GM21526 (cell line): ENCODE results near the gene CYP1B1.
A peak's percentile ranks its signal among the peaks of the same experiment; 100 is the strongest.
"Not testable (repeated sequence)": the region's sequence is repeated elsewhere in the genome, so short reads cannot be mapped to it uniquely, and the experiment has no call there.

Experiments used
- ATAC-seq: cut with Tn5 transposase; IDR thresholded peaks from one replicate; pipeline ENCODE4 v1.9.1; 2021; ENCODE audit warnings: moderate library complexity; ENCODE audit not compliant: unreplicated experiment, low FRiP score

The CYP1B1 gene

DNA sequence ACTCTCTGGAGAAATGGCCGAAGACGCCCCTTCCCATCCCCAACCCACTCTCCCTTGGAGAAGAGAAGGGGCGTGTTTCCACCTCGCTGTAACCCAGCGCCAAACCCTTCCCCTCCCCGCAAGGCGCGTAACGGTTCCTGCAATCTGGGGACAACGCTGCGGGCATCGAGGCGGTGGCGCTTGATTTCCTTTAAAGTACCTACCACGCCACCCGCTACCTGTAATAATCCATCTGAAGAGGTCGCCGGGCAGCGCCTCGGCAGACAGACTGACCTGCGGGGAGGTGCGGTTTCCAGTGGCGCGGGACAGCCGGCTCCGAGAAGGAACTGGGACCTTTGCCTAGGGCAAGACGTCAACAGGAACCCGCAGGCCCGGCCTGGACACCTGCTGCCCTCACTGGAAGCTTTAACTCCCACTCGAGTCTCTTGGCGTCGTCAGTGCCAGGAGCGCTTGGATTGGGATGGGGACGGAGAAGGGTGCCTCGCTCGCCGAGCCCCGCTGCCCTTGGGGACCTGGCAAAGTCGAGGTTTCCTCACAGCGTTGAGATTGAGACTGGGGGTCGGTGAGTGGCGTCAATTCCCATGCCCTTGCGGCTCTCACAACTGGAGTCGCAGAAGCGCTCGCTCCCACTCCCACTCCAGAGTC is at the start of gene CYP1B1:
CYP1B1 (minus strand) TSS at position 645 of the 645 bp plus-strand sequence. CDS start 763 bp downstream, outside the sequence.
- no peak for ATAC-seq

- no peak for ATAC-seq
These were observed 49.1 kb upstream of the CYP1B1 start for GRCh38 chr2:38125007-38125406.

GRCh38 chr2:38123911-38124310 is 48.0 kb upstream of the CYP1B1 start:
- no peak for ATAC-seq

GRCh38 chr2:38122344-38122743 is 46.4 kb upstream of the CYP1B1 start:
- ATAC-seq: no peak

DNA sequence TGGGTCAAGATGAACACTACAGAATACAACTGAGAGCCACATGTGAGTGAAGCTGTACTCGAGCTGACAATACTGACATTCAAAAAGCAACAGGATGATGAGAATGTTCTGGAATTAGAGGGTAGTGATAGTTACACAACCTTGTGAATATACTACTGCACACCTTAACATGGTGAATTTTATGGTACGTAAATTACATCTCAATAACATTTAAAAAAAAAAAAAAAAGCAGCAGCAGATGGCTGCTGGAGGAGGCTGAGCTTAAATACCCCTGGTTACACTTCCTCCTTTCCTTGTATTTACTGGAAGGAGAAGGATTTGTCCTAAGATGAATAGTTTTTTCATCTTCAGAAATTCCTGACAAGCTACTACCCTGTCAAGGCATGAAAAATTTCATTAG is 45.5 kb upstream of the CYP1B1 start:
- no peak for ATAC-seq

DNA sequence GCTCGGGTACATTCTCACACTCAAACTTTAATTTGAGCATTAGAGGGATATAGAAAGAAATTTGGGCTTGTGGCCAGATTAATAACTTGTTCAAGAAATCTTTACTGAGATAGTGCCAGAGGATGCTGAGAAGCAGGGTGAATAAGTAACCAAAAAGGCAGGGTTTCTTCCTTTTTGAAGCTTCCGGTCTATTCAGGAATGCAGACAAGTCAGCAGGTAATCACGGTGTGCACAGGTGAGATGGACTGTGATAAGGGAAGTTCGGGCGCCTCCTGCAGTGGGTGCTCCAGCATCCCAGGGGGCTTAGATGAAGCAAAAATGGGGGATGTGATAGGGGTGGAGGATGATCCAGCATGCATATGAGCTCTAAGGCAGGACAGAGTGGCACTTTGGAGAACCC is 44.9 kb upstream of the CYP1B1 start:
- ATAC-seq: no peak

GRCh38 chr2:38120264-38120592 is 44.3 kb upstream of the CYP1B1 start:
- ATAC-seq: no peak

- ATAC-seq: no peak
These were observed 40.8 kb upstream of the CYP1B1 start for GRCh38 chr2:38116762-38117161.

DNA sequence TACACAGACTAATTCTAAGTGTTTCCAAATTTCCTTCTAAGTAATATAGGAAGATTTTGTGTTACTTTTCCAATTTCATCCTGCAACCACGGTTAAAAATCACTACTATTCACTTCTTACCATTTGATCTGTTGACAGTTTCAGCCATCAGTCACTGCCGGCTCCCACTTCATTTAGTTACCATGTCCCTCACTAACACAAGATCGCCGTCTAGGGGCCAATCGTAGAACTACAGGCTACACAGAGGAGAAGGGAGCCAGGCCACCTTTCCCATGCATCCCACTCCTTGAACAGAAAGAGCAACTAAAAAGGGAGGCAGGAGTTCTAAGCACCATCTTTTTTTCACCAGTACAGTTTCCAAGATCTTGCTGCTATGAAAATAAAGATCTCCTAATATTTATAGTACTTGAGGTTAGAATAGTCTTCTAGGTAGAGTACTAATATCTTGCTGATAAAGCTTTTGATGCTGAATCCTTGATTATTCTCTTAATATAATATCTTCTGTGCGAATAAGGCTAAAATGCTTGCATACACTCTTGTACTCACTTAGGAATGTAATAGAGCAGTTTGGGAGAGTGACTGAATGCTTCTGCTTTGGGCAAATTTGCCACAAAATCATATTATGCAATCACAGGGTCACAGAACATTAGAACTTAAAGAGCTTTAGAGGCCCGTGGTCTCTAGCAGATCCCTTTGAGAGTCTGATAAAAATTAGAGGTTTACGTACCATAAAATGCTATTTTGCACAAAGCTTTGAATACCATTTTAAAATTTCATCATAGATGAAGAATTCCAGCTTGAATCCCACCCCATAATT is 39.5 kb upstream of the CYP1B1 start:
- ATAC-seq: peak; percentile 61

DNA sequence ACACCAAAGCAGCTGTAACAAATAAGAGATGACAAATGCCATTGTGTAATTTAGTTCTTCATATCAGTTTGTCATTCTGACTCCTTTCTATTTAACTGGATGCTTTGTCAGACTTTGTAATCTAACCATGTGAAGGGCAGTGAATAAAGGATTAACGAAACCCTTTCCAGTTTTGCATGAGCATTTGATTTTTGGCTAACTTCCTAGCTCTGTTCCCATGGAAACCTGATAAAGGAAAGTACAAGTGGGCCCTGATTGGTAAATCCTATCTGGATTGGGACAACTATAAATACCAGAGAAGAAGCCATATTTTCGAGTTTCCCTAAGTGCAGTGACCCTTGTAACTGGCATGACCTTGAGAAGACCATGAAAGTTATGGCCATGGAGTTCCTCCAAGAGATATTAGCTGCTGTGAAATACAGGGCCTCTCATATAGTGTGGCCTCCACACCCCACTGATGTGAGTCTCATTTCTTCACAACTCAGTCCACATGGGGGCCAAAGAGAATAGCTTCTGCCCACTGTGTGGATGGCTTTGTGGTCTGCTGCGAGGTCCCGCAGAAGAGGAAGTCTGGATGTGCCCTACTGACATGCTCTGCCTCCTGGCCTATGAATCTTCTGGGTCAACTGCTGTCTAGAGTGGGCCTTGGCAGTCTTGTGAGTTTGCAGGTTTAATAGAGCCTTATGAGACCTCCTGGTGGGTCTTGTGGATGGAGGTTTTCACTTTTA is 38.2 kb upstream of the CYP1B1 start:
- no peak for ATAC-seq

GRCh38 chr2:38113051-38113450 is 37.1 kb upstream of the CYP1B1 start:
- no peak for ATAC-seq

DNA sequence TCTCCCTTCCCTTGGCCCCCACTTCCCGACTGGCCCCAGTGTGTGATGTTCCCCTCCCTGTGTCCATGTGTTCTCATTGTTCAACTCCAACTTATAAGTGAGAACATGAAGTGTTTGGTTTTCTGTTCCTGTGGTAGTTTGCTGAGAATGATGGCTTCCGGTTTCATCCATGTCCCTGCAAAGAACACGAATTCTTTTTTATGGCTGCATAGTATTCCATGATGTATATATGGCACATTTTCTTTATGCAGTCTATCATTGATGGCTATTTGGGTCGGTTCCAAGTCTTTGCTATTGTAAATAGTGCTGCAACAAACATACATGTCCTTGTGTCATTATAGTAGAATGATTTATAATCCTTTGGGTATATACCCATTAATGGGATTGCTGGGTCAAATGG is 35.4 kb upstream of the CYP1B1 start:
- not testable (repeated sequence) for ATAC-seq

GRCh38 chr2:38109732-38110181 is 33.8 kb upstream of the CYP1B1 start:
- ATAC-seq: no peak

DNA sequence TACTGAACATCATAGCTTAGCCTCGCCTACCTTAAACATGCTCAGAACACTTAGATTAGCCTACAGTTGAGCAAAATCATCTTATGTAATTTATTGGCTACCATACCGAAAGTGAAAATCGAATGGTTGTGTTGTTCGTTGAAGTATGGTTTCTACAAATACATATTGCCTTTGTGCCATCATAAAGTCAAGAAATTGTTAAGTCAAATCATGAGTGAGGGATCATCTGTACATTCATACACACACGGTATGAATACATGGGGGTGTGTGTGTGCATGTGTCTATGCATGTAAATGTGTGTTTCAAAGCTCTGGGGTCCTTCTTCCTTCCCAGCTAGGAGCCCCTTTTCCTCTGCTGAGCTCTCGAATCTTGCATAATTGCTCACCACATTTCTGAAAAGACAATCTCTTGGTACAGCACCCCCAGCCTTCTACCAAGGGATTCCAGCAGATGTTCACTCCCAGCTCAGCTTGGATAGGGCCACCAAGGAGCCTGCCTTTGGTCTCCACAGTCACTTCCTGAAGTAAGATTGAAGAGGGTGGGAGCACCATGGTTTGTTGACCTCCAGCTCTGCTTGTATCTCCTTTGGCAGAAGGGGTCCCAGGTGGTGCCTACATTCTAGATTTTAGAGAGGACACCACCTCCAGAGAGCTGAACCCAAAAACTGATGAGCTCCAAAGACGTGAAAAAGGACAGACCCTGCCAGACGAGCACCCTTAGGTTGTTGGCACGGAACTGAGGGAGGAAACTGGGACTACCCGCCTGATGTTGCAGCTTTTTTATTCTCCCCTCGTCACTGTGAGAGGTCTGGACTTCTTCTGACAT is 33.2 kb upstream of the CYP1B1 start:
- ATAC-seq: no peak

GRCh38 chr2:38107738-38108410 is 31.9 kb upstream of the CYP1B1 start:
- ATAC-seq: no peak

DNA sequence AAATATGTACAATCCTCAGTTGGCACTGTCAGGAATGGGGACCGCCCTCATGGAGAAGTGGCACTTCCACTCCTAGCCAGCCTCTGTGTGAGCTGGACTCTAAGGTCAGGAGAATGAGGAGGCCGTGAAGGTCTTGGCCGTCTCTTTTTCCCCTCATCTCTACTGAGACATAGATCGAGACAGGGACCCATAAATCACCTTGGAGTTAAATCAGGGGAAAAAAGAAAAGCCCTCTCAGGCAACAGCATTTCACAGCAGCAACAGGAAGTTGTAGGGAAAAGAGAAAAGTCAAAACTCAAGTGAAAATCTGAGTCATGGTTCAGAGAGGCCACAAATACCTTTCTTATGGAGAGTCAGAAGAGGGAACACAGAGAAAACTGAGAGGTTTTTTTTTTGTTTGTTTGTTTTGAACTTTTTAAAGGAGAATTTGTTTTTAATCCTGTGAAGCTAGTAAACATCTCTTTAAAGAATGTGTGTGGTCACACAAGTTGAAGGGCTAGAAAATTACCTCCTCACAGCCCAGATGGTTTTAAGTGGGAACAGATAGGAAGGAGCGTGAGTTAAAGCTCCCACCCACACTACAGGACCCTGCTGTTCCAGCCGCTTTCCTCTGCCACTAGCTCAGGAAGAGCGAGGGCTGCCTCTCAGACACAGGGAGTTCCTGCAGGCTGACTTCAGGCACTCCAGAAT is 30.6 kb upstream of the CYP1B1 start:
- no peak for ATAC-seq

GRCh38 chr2:38105922-38106321 is 30.0 kb upstream of the CYP1B1 start:
- no peak for ATAC-seq

GRCh38 chr2:38104598-38104997 is 28.6 kb upstream of the CYP1B1 start:
- no peak for ATAC-seq

DNA sequence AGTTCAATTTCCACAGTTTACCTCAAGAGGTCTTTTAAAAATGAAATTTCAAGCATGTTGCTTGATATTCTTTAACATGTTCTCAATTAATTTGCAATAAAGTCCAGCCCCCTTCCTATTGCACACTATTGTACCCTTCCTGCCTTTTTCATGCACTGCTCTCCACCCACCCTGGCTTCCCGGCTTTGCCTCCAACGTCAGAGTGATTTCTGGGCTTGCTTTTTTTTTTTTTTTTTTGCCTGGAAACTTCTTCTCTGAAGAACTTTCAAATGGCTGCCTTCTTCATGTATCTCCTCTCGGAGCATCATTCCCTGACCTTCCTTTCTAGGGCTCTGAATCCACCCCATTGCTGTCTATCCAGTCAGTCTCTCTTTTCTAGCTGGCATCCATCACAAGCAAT is 24.4 kb upstream of the CYP1B1 start:
- ATAC-seq: no peak
